ENCODE results near the gene DCD.

DNA sequence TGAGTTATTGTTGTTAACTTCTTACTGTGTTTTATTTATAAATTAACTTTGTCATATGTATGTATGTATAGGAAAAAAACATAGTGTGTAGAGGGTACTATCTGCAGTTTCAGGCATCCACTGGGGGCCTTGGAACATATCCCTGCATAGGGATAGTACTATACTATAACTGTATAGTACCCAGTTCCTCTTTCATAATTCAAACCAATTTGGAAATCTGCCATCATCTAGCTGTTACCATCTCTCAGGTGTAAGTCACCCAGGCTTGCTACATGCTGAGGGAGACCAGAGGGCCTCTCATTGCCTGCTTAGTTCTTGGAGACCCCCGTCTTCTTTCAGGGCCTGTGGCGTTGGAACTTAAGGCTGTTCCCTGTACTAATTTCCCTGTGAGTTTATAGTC is 12.9 kb upstream of the DCD start:
- TF ChIP-seq, protein P1, sequence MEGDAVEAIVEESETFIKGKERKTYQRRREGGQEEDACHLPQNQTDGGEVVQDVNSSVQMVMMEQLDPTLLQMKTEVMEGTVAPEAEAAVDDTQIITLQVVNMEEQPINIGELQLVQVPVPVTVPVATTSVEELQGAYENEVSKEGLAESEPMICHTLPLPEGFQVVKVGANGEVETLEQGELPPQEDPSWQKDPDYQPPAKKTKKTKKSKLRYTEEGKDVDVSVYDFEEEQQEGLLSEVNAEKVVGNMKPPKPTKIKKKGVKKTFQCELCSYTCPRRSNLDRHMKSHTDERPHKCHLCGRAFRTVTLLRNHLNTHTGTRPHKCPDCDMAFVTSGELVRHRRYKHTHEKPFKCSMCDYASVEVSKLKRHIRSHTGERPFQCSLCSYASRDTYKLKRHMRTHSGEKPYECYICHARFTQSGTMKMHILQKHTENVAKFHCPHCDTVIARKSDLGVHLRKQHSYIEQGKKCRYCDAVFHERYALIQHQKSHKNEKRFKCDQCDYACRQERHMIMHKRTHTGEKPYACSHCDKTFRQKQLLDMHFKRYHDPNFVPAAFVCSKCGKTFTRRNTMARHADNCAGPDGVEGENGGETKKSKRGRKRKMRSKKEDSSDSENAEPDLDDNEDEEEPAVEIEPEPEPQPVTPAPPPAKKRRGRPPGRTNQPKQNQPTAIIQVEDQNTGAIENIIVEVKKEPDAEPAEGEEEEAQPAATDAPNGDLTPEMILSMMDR (IDR thresholded peaks at IDR 0.05), result no peak
- TF ChIP-seq POLR2A (IDR thresholded peaks at IDR 0.05), result no peak
- no peak for TF ChIP-seq POLR2AphosphoS5 (IDR thresholded peaks at IDR 0.05)

Data from upper lobe of left lung (tissue), 4 donors.